H1 (cell line): Measurements from ENCODE around the gene IKZF2. TPM values are rescaled to one million over a fixed set of nuclear protein-coding genes. Genes with fewer than 3 reads are reported as not detected.

Experiments
- CTCF ChIA-PET: fragments of 300-600 bp; sonication (Branson Sonifier 250); formaldehyde crosslinking; loops from one replicate; lab custom pipeline; 2021; ENCODE audit not compliant: partially characterized antibody; lab: Charles Lee
- POLR2A ChIA-PET: fragments of 300-600 bp; sonication (Branson Sonifier 250); formaldehyde crosslinking; loops from one replicate; lab custom pipeline; 2021; ENCODE audit warnings: inconsistent platforms; ENCODE audit not compliant: partially characterized antibody; lab: Charles Lee
- DNase-seq, 2 experiments: peaks; one replicate each; pipeline versions ENCODE4 v3.0.0 to v3.0.0-alpha.2; 2010 to 2022; ENCODE audit warnings: low spot score in 2 of 2, low read depth in 1 of 2, mixed read lengths in 1 of 2
- FAIRE-seq: peaks from 2 replicates; lab custom pipeline; 2011; peaks lifted over from hg19 to GRCh38; lab: Jason Lieb, UNC
- H2AFZ ChIP-seq: 2 replicates; pipeline ENCODE4 v1.8.1; 2012; ENCODE audit warnings: low read length, inconsistent platforms
- H2AK5ac ChIP-seq: 2 replicates; pipeline ENCODE4 v1.6.1; 2013; ENCODE audit warnings: low read depth, low read length
- H2BK120ac ChIP-seq: replicated peaks from 2 replicates; pipeline ENCODE3; 2013; ENCODE audit warnings: low read depth, low read length, inconsistent platforms
- H2BK12ac ChIP-seq: 2 replicates; pipeline ENCODE4 v1.6.1; 2013; ENCODE audit warnings: low read depth, low read length
- H2BK15ac ChIP-seq: 2 replicates; pipeline ENCODE4 v1.6.1; 2013; ENCODE audit warnings: low read length
- H2BK20ac ChIP-seq: 2 replicates; pipeline ENCODE4 v1.6.1; 2013; ENCODE audit warnings: low read length
- H2BK5ac ChIP-seq: 2 replicates; pipeline ENCODE4 v1.6.1; 2013; ENCODE audit warnings: low read depth, low read length
- H3K14ac ChIP-seq: 2 replicates; pipeline ENCODE4 v1.6.1; 2013; ENCODE audit warnings: inconsistent platforms; ENCODE audit not compliant: insufficient read length
- H3K18ac ChIP-seq: 2 replicates; pipeline ENCODE4 v1.6.1; 2013; ENCODE audit warnings: low read length; ENCODE audit errors: extremely low read depth
- H3K23ac ChIP-seq: 2 replicates; pipeline ENCODE4 v1.6.1; 2013; ENCODE audit warnings: inconsistent platforms; ENCODE audit not compliant: insufficient read length
- H3K23me2 ChIP-seq: 2 replicates; pipeline ENCODE4 v1.6.1; 2013; ENCODE audit warnings: low read depth, low read length
- H3K27ac ChIP-seq: 2 replicates; pipeline ENCODE4 v1.6.1; 2011; ENCODE audit warnings: low read depth, low read length, inconsistent platforms
- H3K27me3 ChIP-seq, 4 experiments: replicated peaks in 1 of 4; 1 replicate in 1 of 4; 2 replicates in 3 of 4; pipeline versions ENCODE4 v1.6.1 to v1.8.1; 2011 to 2013; ENCODE audit warnings: low read length in 3 of 4, mild to moderate bottlenecking in 3 of 4, inconsistent platforms in 2 of 4, mixed read lengths in 2 of 4, moderate library complexity in 1 of 4; ENCODE audit not compliant: control insufficient read depth in 3 of 4, insufficient read depth in 3 of 4; ENCODE audit errors: extremely low read depth in 1 of 4
- H3K36me3 ChIP-seq, 4 experiments: 2 replicates each; pipeline versions ENCODE4 v1.6.1 to v1.8.1; 2011 to 2013; ENCODE audit warnings: mild to moderate bottlenecking in 4 of 4, low read length in 3 of 4, moderate library complexity in 2 of 4, control low read depth in 1 of 4, inconsistent platforms in 1 of 4; ENCODE audit not compliant: insufficient read depth in 4 of 4, control insufficient read depth in 2 of 4
- H3K4ac ChIP-seq: replicated peaks from 2 replicates; pipeline ENCODE3; 2013; ENCODE audit warnings: low read length, low read depth, mixed read lengths, inconsistent platforms; ENCODE audit not compliant: insufficient read length
- H3K4me1 ChIP-seq, 4 experiments: replicated peaks in 1 of 4; 1 replicate in 1 of 4; 2 replicates in 3 of 4; pipeline versions ENCODE4 v1.6.1 to v1.8.1; 2011 to 2013; ENCODE audit warnings: low read length in 3 of 4, inconsistent platforms in 2 of 4, mixed read lengths in 1 of 4; ENCODE audit not compliant: insufficient read depth in 4 of 4, control insufficient read depth in 3 of 4
- H3K4me2 ChIP-seq, 2 experiments: 2 replicates each; pipeline versions ENCODE4 v1.6.1 to v1.8.1; 2011 to 2013; ENCODE audit warnings: low read depth in 2 of 2, low read length in 2 of 2, control low read depth in 1 of 2, inconsistent platforms in 1 of 2, mild to moderate bottlenecking in 1 of 2; ENCODE audit not compliant: insufficient read depth in 1 of 2
- H3K4me3 ChIP-seq, 4 experiments: fragments of 200-600, 300-600 bp in 1 of 4; sonication (generic), shearing (Covaris generic), sonication (Bioruptor Twin) in 1 of 4; 2 replicates each; pipeline versions ENCODE4 v1.5.1 to v1.8.1; 2011 to 2016; ENCODE audit warnings: low read length in 4 of 4, low read depth in 3 of 4, control low read depth in 2 of 4, inconsistent platforms in 2 of 4, mild to moderate bottlenecking in 2 of 4, mixed read lengths in 1 of 4, moderate library complexity in 1 of 4; ENCODE audit not compliant: insufficient read depth in 2 of 4; ENCODE audit errors: extremely low read depth in 1 of 4
- H3K56ac ChIP-seq: replicated peaks from 2 replicates; pipeline ENCODE3; 2013; ENCODE audit warnings: low read depth, mild to moderate bottlenecking, mixed read lengths, low read length, inconsistent platforms; ENCODE audit not compliant: insufficient read length
- H3K79me1 ChIP-seq: 2 replicates; pipeline ENCODE4 v1.6.1; 2013; ENCODE audit warnings: low read depth, low read length, control low read depth
- H3K79me2 ChIP-seq, 2 experiments: 2 replicates each; pipeline versions ENCODE4 v1.6.1 to v1.8.1; 2012 to 2013; ENCODE audit warnings: low read length in 2 of 2, mild to moderate bottlenecking in 2 of 2, inconsistent platforms in 1 of 2; ENCODE audit not compliant: insufficient read depth in 2 of 2, control insufficient read depth in 1 of 2
- H3K9ac ChIP-seq, 4 experiments: replicated peaks in 1 of 4; 1 replicate in 1 of 4; 2 replicates in 3 of 4; pipeline versions ENCODE4 v1.6.1 to v1.8.1; 2011 to 2013; ENCODE audit warnings: low read depth in 3 of 4, low read length in 3 of 4, control low read depth in 2 of 4, mild to moderate bottlenecking in 2 of 4, moderate library complexity in 2 of 4, inconsistent platforms in 1 of 4; ENCODE audit errors: extremely low read depth in 1 of 4
- H3K9me3 ChIP-seq, 2 experiments: 2 replicates each; pipeline versions ENCODE4 v1.6.1 to v1.8.1; 2012 to 2013; ENCODE audit warnings: mild to moderate bottlenecking in 2 of 2, moderate library complexity in 2 of 2, control low read depth in 1 of 2, inconsistent platforms in 1 of 2, low read depth in 1 of 2, low read length in 1 of 2, mixed read lengths in 1 of 2; ENCODE audit not compliant: insufficient read depth in 2 of 2
- H4K20me1 ChIP-seq, 2 experiments: replicated peaks in 1 of 2; 2 replicates each; pipeline versions ENCODE3 to v1.8.1; 2011 to 2013; ENCODE audit warnings: inconsistent platforms in 2 of 2, low read length in 2 of 2, mild to moderate bottlenecking in 1 of 2; ENCODE audit not compliant: insufficient read depth in 2 of 2, control insufficient read depth in 1 of 2
- H4K5ac ChIP-seq: 2 replicates; pipeline ENCODE4 v1.6.1; 2013; ENCODE audit warnings: low read length, low read depth, mixed read lengths, inconsistent platforms; ENCODE audit not compliant: insufficient read length
- H4K8ac ChIP-seq: 2 replicates; pipeline ENCODE4 v1.8.0; 2013; ENCODE audit warnings: mild to moderate bottlenecking, moderate library complexity, low read length, inconsistent platforms; ENCODE audit not compliant: insufficient read depth; ENCODE audit errors: extremely low read depth
- H4K91ac ChIP-seq: replicated peaks from 2 replicates; pipeline ENCODE3; 2013; ENCODE audit warnings: low read length, mixed read lengths, inconsistent platforms; ENCODE audit not compliant: insufficient read length
- BCL11A ChIP-seq, 2 experiments: IDR thresholded peaks; one replicate each; pipeline ENCODE4 v1.6.1; 2011; ENCODE audit warnings: low read depth in 2 of 2, low read length in 2 of 2, mild to moderate bottlenecking in 2 of 2
- CREB1 ChIP-seq: IDR thresholded peaks from 2 replicates; pipeline ENCODE4 v1.6.1; 2012; ENCODE audit warnings: inconsistent platforms
- EZH2 ChIP-seq: fragments of 200-600 bp; sonication (generic); IDR thresholded peaks from 2 replicates; pipeline ENCODE4 v1.7.1; 2012; ENCODE audit warnings: low read depth, mild to moderate bottlenecking, moderate library complexity, low read length, inconsistent platforms; ENCODE audit not compliant: severe bottlenecking
- GTF2F1 ChIP-seq: IDR thresholded peaks from 2 replicates; pipeline ENCODE4 v1.6.1; 2012; ENCODE audit warnings: low read depth, low read length, improper control_type of control experiment, borderline replicate concordance
- JUN ChIP-seq: IDR thresholded peaks from 2 replicates; pipeline ENCODE4 v1.6.1; 2011; ENCODE audit warnings: low read depth, mild to moderate bottlenecking, improper control_type of control experiment, low read length
- JUND ChIP-seq: IDR thresholded peaks from 2 replicates; pipeline ENCODE4 v1.6.1; 2011; ENCODE audit warnings: mild to moderate bottlenecking, improper control_type of control experiment, low read length
- KDM5A ChIP-seq: fragments of 200-600 bp; IDR thresholded peaks from 2 replicates; pipeline ENCODE4 v1.7.1; 2012; ENCODE audit warnings: mild to moderate bottlenecking, low read length, inconsistent platforms, mixed read lengths
- POU5F1 ChIP-seq: IDR thresholded peaks from 2 replicates; pipeline ENCODE4 v1.6.1; 2011; ENCODE audit warnings: low read depth, mild to moderate bottlenecking, low read length, moderate library complexity
- SUZ12 ChIP-seq: fragments of 200-600 bp; sonication (generic); IDR thresholded peaks from 2 replicates; pipeline ENCODE4 v1.6.1; 2012; ENCODE audit warnings: mild to moderate bottlenecking, inconsistent platforms, low read length, moderate library complexity, mixed read lengths
- TAF1 ChIP-seq: IDR thresholded peaks from 2 replicates; pipeline ENCODE4 v1.6.1; 2011; ENCODE audit warnings: mild to moderate bottlenecking, low read depth, low read length
- TBP ChIP-seq: IDR thresholded peaks from 2 replicates; pipeline ENCODE4 v1.6.1; 2011; ENCODE audit warnings: low read depth, low read length, improper control_type of control experiment
- WGBS, 2 experiments: shearing (Covaris generic) in 1 of 2; methylation state at CpG; one replicate each; pipeline versions ENCODE4 v1.1.6 to v1.1.7; 2013 to 2015; ENCODE audit warnings: low lambda C conversion rate in 2 of 2, mixed read lengths in 2 of 2, inconsistent platforms in 1 of 2, low coverage in 1 of 2, missing lambda C conversion rate in 1 of 2; ENCODE audit not compliant: insufficient replicate concordance in 2 of 2, insufficient coverage in 1 of 2, insufficient read length in 1 of 2; ENCODE audit errors: extremely low coverage in 1 of 2, missing lambda C conversion rate in 1 of 2; 5-methylcytosine and 5-hydroxymethylcytosine counted together
- polyA plus RNA-seq, 7 experiments: library from polyadenylated mRNA; depleted of rRNA in 3 of 7; stranded (reverse) in 5 of 7; unstranded in 2 of 7; fragments of >200 nt in 5 of 7; fragments of 200-250 nt in 2 of 7; gene quantifications; 1 replicate in 5 of 7; 2 replicates in 1 of 7; 4 replicates in 1 of 7; pipeline versions ENCODE4 v1.2.1 to v1.2.3, GENCODE V29; 2011 to 2013; ENCODE audit warnings: missing spikeins in 2 of 7, mixed read lengths in 2 of 7
- total RNA-seq: library from RNA; stranded (reverse); fragmentation: NEBNext Ultra II Directional; extraction: Animal tissue kit (Norgen Biotek cat#: 25700); gene quantifications from 2 replicates; pipeline ENCODE4 v1.2.1, GENCODE V29; 2021

IKZF2 gene
- total and polyA plus RNA-seq, 2 of the 8 experiments (the other 6 are each of a cell fraction or from before 2014, with no cell fraction given) = 1.7 to 4.4 TPM

DNA sequence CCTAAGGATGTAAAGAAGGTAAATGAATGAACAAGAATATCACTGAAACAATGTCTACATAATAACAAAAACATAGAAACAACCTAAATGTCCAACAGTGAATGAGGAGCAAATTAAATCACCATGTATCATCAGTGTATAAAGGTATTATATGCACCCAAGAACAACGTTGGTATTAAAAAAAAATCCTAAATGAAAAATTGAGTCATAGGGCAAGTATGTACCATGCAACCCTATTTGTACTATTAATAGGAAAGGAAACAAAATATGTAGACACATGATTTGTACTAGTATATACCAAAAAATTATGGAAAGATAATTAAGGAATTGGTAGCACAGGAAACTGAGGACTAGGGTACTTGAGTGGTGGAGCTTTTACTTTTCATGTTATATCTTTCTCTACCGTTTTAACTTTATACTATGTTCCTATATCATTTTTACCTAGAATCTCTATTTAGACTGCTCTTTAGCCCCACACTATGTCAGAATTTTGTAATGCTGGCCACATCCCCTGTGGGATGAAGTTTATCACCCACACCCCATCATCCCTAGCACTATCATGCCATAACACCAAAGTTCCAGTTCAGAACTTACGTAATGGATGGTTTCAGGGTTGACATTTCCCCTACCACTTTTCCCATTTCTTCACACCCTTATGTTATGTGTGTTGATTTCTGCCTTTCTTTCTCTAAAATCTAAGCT is 25.6 kb downstream of the IKZF2 start:
- Histone ChIP-seq H3K79me2 (no peaks in the 10 kb centered on the region), H4K20me1 (peaks cover 2 to 3% of the 10 kb centered on the region in 2 experiments), H4K91ac (no peak overlapping the region), H2BK5ac (no peak overlapping the region), H3K4me1 (peaks cover 0 to 4% (median 3%) of the 10 kb centered on the region in 4 experiments; a peak in 2 of 7 replicates), H3K27ac (no peak overlapping the region), H3K4me3 (no peak overlapping the region), H4K5ac (no peak overlapping the region), H3K27me3 (no peaks in the 10 kb centered on the region), H2BK120ac (no peak overlapping the region), H2BK12ac (no peak overlapping the region), H3K23ac (no peak overlapping the region), H2BK15ac (no peak overlapping the region), H3K56ac (no peak overlapping the region), H4K8ac (no peak overlapping the region), H3K18ac (no peak overlapping the region), H3K79me1 (no peaks in the 10 kb centered on the region), H2AFZ (no peak overlapping the region), H3K4ac (no peak overlapping the region), H3K9me3 (no peaks in the 10 kb centered on the region), H3K14ac (no peak overlapping the region), H3K9ac (no peak overlapping the region), H3K36me3 (no peaks in the 10 kb centered on the region), H2AK5ac (no peak overlapping the region), H2BK20ac (no peak overlapping the region), H3K23me2 (no peaks in the 10 kb centered on the region), H3K4me2 (no peak overlapping the region)
- DNase-seq (no peak), FAIRE-seq (no peak)
- no peak for TF ChIP-seq BCL11A (IDR thresholded peaks at IDR 0.05; ENCODE audit: low read depth in 2 of 2, low read length in 2 of 2)
- no peak for TF ChIP-seq EZH2
- TF ChIP-seq TBP = no peak
- no peak for TF ChIP-seq CREB1
- no peak for TF ChIP-seq KDM5A
- no peak for TF ChIP-seq TAF1
- no peak for TF ChIP-seq POU5F1
- TF ChIP-seq SUZ12 = no peak
- TF ChIP-seq GTF2F1 = no peak
- no peak for TF ChIP-seq JUND
- no peak for TF ChIP-seq JUN
- 91% methylated on average over 3 of the region's 3 CpGs; no CpG with 5 or more reads in 1 of the 2 experiments for WGBS, 2 experiments
- ChIA-PET POLR2A (no interaction called here), CTCF (no interaction called here)
